ENCODE data around the gene INTS13. TPM values are rescaled to one million over a fixed set of nuclear protein-coding genes. Genes with fewer than 3 reads are reported as not detected.
"Not testable (repeated sequence)": the region's sequence is repeated elsewhere in the genome, so short reads cannot be mapped to it uniquely, and the experiment has no call there.

INTS13 gene
- polyA plus RNA-seq, 1 donor from 2014 or later = 14.6 TPM

GRCh38 chr12:26906704-26907103 lies 31.1 kb downstream of the INTS13 start:
- Mint-ChIP-seq H3K9me3 (peaks cover 0 to 6% (median 4%) of the 10 kb centered on the region in 3 donors), H3K36me3 (peaks cover 25% of the 10 kb centered on the region), H3K27ac (peak overlapping the region in 1 of 3 donors; percentile 40), H3K4me3 (no peak overlapping the region), H3K27me3 (no peaks in the 10 kb centered on the region), H3K4me1 (peaks cover 0 to 8% (median 4%) of the 10 kb centered on the region in 3 donors)

- Mint-ChIP-seq H3K4me1 (peaks cover 0 to 8% (median 4%) of the 10 kb centered on the region in 3 donors), H3K27me3 (no peaks in the 10 kb centered on the region), H3K4me3 (no peak overlapping the region), H3K27ac (no peak overlapping the region), H3K9me3 (peaks cover 0 to 6% (median 4%) of the 10 kb centered on the region in 3 donors), H3K36me3 (peaks cover 26% of the 10 kb centered on the region)
Observed at GRCh38 chr12:26906024-26906423, 31.8 kb downstream of the INTS13 start.

GRCh38 chr12:26903396-26903795 lies 34.4 kb downstream of the INTS13 start:
- H3K4me1 Mint-ChIP-seq, H3K9me3 Mint-ChIP-seq, H3K27me3 Mint-ChIP-seq, H3K4me3 Mint-ChIP-seq: not testable (repeated sequence)
- Mint-ChIP-seq H3K27ac (peak overlapping the region in 1 of 3 donors; percentile 67), H3K36me3 (peaks cover 24% of the 10 kb centered on the region)

- peaks cover 10% of the 10 kb centered on the region for H3K36me3 Mint-ChIP-seq
- H3K4me1 Mint-ChIP-seq = no peaks in the 10 kb centered on the region
- H3K27me3 Mint-ChIP-seq = no peaks in the 10 kb centered on the region
- no peaks in the 10 kb centered on the region for H3K9me3 Mint-ChIP-seq
- H3K4me3 Mint-ChIP-seq = no peak overlapping the region
- peak overlapping the region in 1 of 3 donors; percentile 32 for H3K27ac Mint-ChIP-seq
Observed at GRCh38 chr12:26896913-26897312, 40.9 kb downstream of the INTS13 start.

GRCh38 chr12:26895672-26896071 lies 42.1 kb downstream of the INTS13 start:
- no peaks in the 10 kb centered on the region for H3K27me3 Mint-ChIP-seq
- H3K9me3 Mint-ChIP-seq = no peaks in the 10 kb centered on the region
- H3K4me3 Mint-ChIP-seq = no peak overlapping the region
- H3K36me3 Mint-ChIP-seq = peaks cover 3% of the 10 kb centered on the region
- no peak overlapping the region for H3K27ac Mint-ChIP-seq
- H3K4me1 Mint-ChIP-seq = no peaks in the 10 kb centered on the region

- Mint-ChIP-seq H3K4me1 (no peaks in the 10 kb centered on the region), H3K36me3 (no peaks in the 10 kb centered on the region), H3K27ac (no peak overlapping the region), H3K4me3 (no peak overlapping the region), H3K9me3 (no peaks in the 10 kb centered on the region), H3K27me3 (no peaks in the 10 kb centered on the region)
Observed at GRCh38 chr12:26891704-26892103, 46.1 kb downstream of the INTS13 start.

GRCh38 chr12:26890784-26891183 lies 47.0 kb downstream of the INTS13 start:
- Mint-ChIP-seq H3K4me3 (no peak overlapping the region), H3K4me1 (no peaks in the 10 kb centered on the region), H3K27ac (no peak overlapping the region), H3K9me3 (no peaks in the 10 kb centered on the region), H3K27me3 (no peaks in the 10 kb centered on the region), H3K36me3 (no peaks in the 10 kb centered on the region)

GRCh38 chr12:26884765-26885576 lies 52.8 kb downstream of the INTS13 start:
- H3K27ac Mint-ChIP-seq = no peak overlapping the region
- peaks cover 0 to 4% (median 4%) of the 10 kb centered on the region in 3 donors for H3K4me1 Mint-ChIP-seq
- H3K36me3 Mint-ChIP-seq = no peaks in the 10 kb centered on the region
- peaks cover 2 to 3% (median 3%) of the 10 kb centered on the region in 3 donors for H3K9me3 Mint-ChIP-seq
- peaks cover 3% of the 10 kb centered on the region for H3K27me3 Mint-ChIP-seq
- H3K4me3 Mint-ChIP-seq = peak overlapping the region in 3 of 4 donors; percentile 23 to 82 (median 59)

- peak overlapping the region in 1 of 3 donors; percentile 27 for H3K27ac Mint-ChIP-seq
- no peak overlapping the region for H3K4me3 Mint-ChIP-seq
- peaks cover 3% of the 10 kb centered on the region for H3K27me3 Mint-ChIP-seq
- H3K36me3 Mint-ChIP-seq = no peaks in the 10 kb centered on the region
- peaks cover 2 to 3% (median 3%) of the 10 kb centered on the region in 3 donors for H3K9me3 Mint-ChIP-seq
- peaks cover 14 to 21% (median 19%) of the 10 kb centered on the region in 3 donors for H3K4me1 Mint-ChIP-seq
Observed at GRCh38 chr12:26880625-26881024, 57.2 kb downstream of the INTS13 start.

- H3K4me3 Mint-ChIP-seq = peak overlapping the region in 3 of 4 donors; percentile 10 to 70 (median 49)
- H3K27ac Mint-ChIP-seq = peak overlapping the region; percentile 27 to 92 (median 91)
- peaks cover 19 to 22% (median 20%) of the 10 kb centered on the region in 3 donors for H3K4me1 Mint-ChIP-seq
- peaks cover 2 to 3% (median 3%) of the 10 kb centered on the region in 3 donors for H3K9me3 Mint-ChIP-seq
- peaks cover 2% of the 10 kb centered on the region for H3K36me3 Mint-ChIP-seq
- peaks cover 3% of the 10 kb centered on the region for H3K27me3 Mint-ChIP-seq
Observed at GRCh38 chr12:26878661-26879119, 59.1 kb downstream of the INTS13 start.

- H3K4me1 Mint-ChIP-seq = peaks cover 19 to 31% (median 26%) of the 10 kb centered on the region in 3 donors
- H3K36me3 Mint-ChIP-seq = peaks cover 6% of the 10 kb centered on the region
- no peak overlapping the region for H3K27ac Mint-ChIP-seq
- H3K9me3 Mint-ChIP-seq = no peaks in the 10 kb centered on the region
- H3K4me3 Mint-ChIP-seq = peak overlapping the region in 2 of 4 donors; percentile 0 to 37
- no peaks in the 10 kb centered on the region for H3K27me3 Mint-ChIP-seq
Observed at GRCh38 chr12:26874501-26875296, 63.1 kb downstream of the INTS13 start.

- peaks cover 11% of the 10 kb centered on the region for H3K36me3 Mint-ChIP-seq
- H3K9me3 Mint-ChIP-seq = no peaks in the 10 kb centered on the region
- H3K27ac Mint-ChIP-seq = no peak overlapping the region
- no peak overlapping the region for H3K4me3 Mint-ChIP-seq
- peaks cover 4 to 13% (median 13%) of the 10 kb centered on the region in 3 donors for H3K4me1 Mint-ChIP-seq
- H3K27me3 Mint-ChIP-seq = no peaks in the 10 kb centered on the region
Observed at GRCh38 chr12:26872625-26873024, 65.2 kb downstream of the INTS13 start.

GRCh38 chr12:26871985-26872384 lies 65.8 kb downstream of the INTS13 start:
- H3K4me1 Mint-ChIP-seq = peaks cover 7 to 18% (median 17%) of the 10 kb centered on the region in 3 donors
- peaks cover 13% of the 10 kb centered on the region for H3K36me3 Mint-ChIP-seq
- H3K27ac Mint-ChIP-seq = no peak overlapping the region
- no peaks in the 10 kb centered on the region for H3K27me3 Mint-ChIP-seq
- no peak overlapping the region for H3K4me3 Mint-ChIP-seq
- no peaks in the 10 kb centered on the region for H3K9me3 Mint-ChIP-seq

- no peaks in the 10 kb centered on the region for H3K9me3 Mint-ChIP-seq
- H3K36me3 Mint-ChIP-seq = peaks cover 13% of the 10 kb centered on the region
- H3K4me1 Mint-ChIP-seq = peaks cover 8 to 20% (median 20%) of the 10 kb centered on the region in 3 donors
- H3K4me3 Mint-ChIP-seq = peak overlapping the region in 1 of 4 donors; percentile 69
- no peaks in the 10 kb centered on the region for H3K27me3 Mint-ChIP-seq
- H3K27ac Mint-ChIP-seq = peak overlapping the region in 1 of 3 donors; percentile 54
Observed at GRCh38 chr12:26870491-26871419, 67.0 kb downstream of the INTS13 start.
